Esophagus muscularis mucosa (tissue), 4 donors: ENCODE data around the gene CYTH1. TPM values are rescaled to one million over a fixed set of nuclear protein-coding genes. Genes with fewer than 3 reads are reported as not detected.

Experiments used
- DNase-seq: peaks from one replicate; pipeline ENCODE4 v3.0.0-alpha.2; 2017; ENCODE audit errors: extremely low spot score
- H3K27ac ChIP-seq, 4 donors: fragments of 200-600 bp; sonication (generic); replicated peaks in 1 of 4; 1 replicate in 3 of 4; 2 replicates in 1 of 4; pipeline ENCODE4 v1.5.1; 2016 to 2019; ENCODE audit warnings: mild to moderate bottlenecking in 1 of 4
- H3K27me3 ChIP-seq, 4 donors: fragments of 200-600 bp; sonication (generic); one replicate each; pipeline versions ENCODE4 v1.5.1 to v1.6.0; 2016 to 2019
- H3K36me3 ChIP-seq, 4 donors: fragments of 200-600 bp; sonication (generic); one replicate each; pipeline ENCODE4 v1.5.1; 2016 to 2019
- H3K4me1 ChIP-seq, 4 donors: fragments of 200-600 bp; sonication (generic); one replicate each; pipeline ENCODE4 v1.5.1; 2016 to 2019
- H3K4me3 ChIP-seq, 4 donors: fragments of 200-600 bp; sonication (generic); 1 replicate in 2 of 4; 2 replicates in 2 of 4; pipeline ENCODE4 v1.5.1; 2016 to 2019; ENCODE audit warnings: mild to moderate bottlenecking in 4 of 4, moderate library complexity in 1 of 4
- H3K9me3 ChIP-seq, 4 donors: fragments of 200-600 bp; sonication (generic); 1 replicate in 3 of 4; 2 replicates in 1 of 4; pipeline ENCODE4 v1.5.1; 2016 to 2019
- EP300 ChIP-seq: sonication (generic); formaldehyde crosslinking; IDR thresholded peaks from one replicate; pipeline ENCODE4 v1.6.1; 2017; ENCODE audit warnings: antibody characterized with exemption
- POLR2A ChIP-seq: fragments of 450-650 bp; IDR thresholded peaks from one replicate; pipeline ENCODE4 v1.6.1; 2017; ENCODE audit warnings: antibody characterized with exemption, moderate library complexity, mild to moderate bottlenecking, low read depth
- POLR2AphosphoS5 ChIP-seq, 2 donors: sonication (generic); formaldehyde crosslinking; IDR thresholded peaks; one replicate each; pipeline ENCODE4 v1.6.1; 2017; ENCODE audit warnings: antibody characterized with exemption in 2 of 2
- WGBS: methylation state at CpG from one replicate; pipeline ENCODE4 v1.1.5; 2018; 5-methylcytosine and 5-hydroxymethylcytosine counted together
- intact Hi-C: fragments of 100-400 bp; cut with DNase I; formaldehyde crosslinking; loops from one replicate; pipeline ENCODE4 v1.15.1; 2023
- total RNA-seq, 4 donors: library from RNA; depleted of rRNA; stranded (reverse); fragments of >200 nt; gene quantifications; one replicate each; pipeline versions ENCODE4 v1.1.0 to v1.2.1, GENCODE V29; 2016
- TF ChIP-seq, protein P1 (sequence below), 3 experiments: fragments of 200-600 bp in 2 of 3; fragments of 450-650 bp in 1 of 3; sonication (generic) in 2 of 3; IDR thresholded peaks; one replicate each; pipeline ENCODE4 v1.5.1; 2017 to 2019; ENCODE audit warnings: antibody characterized with exemption in 3 of 3, mild to moderate bottlenecking in 2 of 3, moderate library complexity in 1 of 3

The CYTH1 gene
- total RNA-seq, 4 donors from 2014 or later: 25.7 to 39.4 (median 35.7) TPM

DNA sequence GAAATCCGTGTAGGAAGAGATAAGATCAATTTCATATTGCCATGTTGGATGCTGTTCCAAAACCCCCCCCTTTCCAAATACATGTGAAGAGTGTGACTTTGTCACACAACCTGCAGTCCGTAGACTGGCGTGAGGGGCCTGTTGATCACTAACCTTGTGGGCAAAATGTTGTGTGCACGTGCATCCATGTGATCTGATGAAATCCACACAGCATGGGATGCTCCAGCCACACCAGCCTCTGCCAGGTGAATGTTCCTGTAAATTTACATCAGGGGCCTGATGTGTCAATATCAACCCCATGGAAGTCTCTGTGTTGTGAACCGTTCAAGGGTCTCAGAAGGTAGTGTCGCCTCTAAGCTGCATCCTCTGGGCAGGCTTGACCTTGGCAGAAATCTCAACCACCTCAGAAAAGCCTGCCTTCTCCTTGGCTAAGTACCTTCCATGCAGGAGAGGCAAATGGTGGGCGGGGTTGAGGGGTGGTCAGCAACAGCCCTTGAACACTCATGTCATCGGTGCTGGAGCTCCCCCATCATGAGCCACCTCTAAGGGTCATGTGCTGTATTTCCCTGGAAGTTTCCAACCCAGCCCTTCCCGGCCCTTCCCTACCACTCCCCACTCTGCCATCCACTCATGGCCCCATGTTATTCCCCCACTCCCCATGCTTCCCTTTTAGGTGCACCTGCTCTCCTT, 126.7 kb downstream of the CYTH1 start:
- Histone ChIP-seq H3K4me3 (no peak overlapping the region), H3K36me3 (no peaks in the 10 kb centered on the region), H3K4me1 (no peaks in the 10 kb centered on the region), H3K27me3 (no peaks in the 10 kb centered on the region), H3K9me3 (no peaks in the 10 kb centered on the region), H3K27ac (no peak overlapping the region)
- TF ChIP-seq EP300: no peak
- TF ChIP-seq POLR2A: no peak
- TF ChIP-seq, protein P1, sequence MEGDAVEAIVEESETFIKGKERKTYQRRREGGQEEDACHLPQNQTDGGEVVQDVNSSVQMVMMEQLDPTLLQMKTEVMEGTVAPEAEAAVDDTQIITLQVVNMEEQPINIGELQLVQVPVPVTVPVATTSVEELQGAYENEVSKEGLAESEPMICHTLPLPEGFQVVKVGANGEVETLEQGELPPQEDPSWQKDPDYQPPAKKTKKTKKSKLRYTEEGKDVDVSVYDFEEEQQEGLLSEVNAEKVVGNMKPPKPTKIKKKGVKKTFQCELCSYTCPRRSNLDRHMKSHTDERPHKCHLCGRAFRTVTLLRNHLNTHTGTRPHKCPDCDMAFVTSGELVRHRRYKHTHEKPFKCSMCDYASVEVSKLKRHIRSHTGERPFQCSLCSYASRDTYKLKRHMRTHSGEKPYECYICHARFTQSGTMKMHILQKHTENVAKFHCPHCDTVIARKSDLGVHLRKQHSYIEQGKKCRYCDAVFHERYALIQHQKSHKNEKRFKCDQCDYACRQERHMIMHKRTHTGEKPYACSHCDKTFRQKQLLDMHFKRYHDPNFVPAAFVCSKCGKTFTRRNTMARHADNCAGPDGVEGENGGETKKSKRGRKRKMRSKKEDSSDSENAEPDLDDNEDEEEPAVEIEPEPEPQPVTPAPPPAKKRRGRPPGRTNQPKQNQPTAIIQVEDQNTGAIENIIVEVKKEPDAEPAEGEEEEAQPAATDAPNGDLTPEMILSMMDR (IDR thresholded peaks at IDR 0.05): no peak
- no peak for TF ChIP-seq POLR2AphosphoS5 (IDR thresholded peaks at IDR 0.05)
- intact Hi-C loops: no loop called here
- no peak for DNase-seq
- 98% methylated on average over 9 of the region's 9 CpGs for WGBS

DNA sequence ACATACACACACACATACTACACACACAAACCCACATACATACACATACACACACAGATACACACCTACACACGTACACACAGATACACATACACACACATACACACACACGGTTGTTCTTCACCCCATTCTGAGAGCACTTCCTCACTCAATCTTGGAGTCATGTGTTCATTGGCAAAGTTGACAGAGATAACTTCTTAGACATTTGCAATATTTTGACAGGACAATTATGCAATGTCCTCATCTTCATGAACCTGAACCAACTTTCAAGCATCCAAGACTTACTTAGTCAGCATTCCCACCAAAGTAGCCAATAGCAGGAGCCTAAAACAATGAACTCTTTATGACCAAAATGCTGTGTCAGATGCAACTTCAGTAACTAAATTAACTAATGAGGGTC, 127.7 kb downstream of the CYTH1 start:
- no peak for TF ChIP-seq EP300
- TF ChIP-seq POLR2A: no peak
- TF ChIP-seq, protein P1 (IDR thresholded peaks at IDR 0.05): no peak
- TF ChIP-seq POLR2AphosphoS5 (IDR thresholded peaks at IDR 0.05): no peak
- Histone ChIP-seq H3K27me3 (no peaks in the 10 kb centered on the region), H3K27ac (no peak overlapping the region), H3K4me1 (no peaks in the 10 kb centered on the region), H3K36me3 (no peaks in the 10 kb centered on the region), H3K4me3 (no peak overlapping the region), H3K9me3 (no peaks in the 10 kb centered on the region)
- no peak for DNase-seq
- WGBS: 88% methylated on average over 2 of the region's 2 CpGs
- intact Hi-C loops: no loop called here

DNA sequence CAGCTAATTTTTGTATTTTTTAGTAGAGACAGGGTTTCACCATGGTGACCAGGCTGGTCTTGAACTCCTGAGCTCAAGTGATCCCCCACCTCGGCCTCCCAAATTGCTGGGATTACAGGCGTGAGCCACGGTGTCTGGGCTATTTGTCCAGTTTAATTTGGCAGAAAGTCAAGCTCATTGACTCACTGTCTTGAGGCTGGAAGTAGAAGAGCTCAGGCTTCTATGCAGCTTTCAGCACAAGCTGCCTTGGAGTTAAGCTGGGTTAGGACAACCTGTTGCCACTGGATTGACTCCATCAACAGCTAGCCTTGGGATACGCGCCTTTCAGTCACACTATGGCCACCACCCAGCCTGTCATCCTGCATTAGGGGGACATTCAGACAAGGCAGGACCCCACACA, 128.7 kb downstream of the CYTH1 start:
- Histone ChIP-seq H3K4me1 (no peaks in the 10 kb centered on the region), H3K27me3 (no peaks in the 10 kb centered on the region), H3K27ac (no peak overlapping the region), H3K9me3 (no peaks in the 10 kb centered on the region), H3K36me3 (no peaks in the 10 kb centered on the region), H3K4me3 (no peak overlapping the region)
- no peak for DNase-seq
- no peak for TF ChIP-seq EP300
- TF ChIP-seq POLR2AphosphoS5 (IDR thresholded peaks at IDR 0.05): no peak
- TF ChIP-seq, protein P1 (IDR thresholded peaks at IDR 0.05): no peak
- no peak for TF ChIP-seq POLR2A
- WGBS: 35% methylated on average over 5 of the region's 5 CpGs
- intact Hi-C loops: no loop called here

DNA sequence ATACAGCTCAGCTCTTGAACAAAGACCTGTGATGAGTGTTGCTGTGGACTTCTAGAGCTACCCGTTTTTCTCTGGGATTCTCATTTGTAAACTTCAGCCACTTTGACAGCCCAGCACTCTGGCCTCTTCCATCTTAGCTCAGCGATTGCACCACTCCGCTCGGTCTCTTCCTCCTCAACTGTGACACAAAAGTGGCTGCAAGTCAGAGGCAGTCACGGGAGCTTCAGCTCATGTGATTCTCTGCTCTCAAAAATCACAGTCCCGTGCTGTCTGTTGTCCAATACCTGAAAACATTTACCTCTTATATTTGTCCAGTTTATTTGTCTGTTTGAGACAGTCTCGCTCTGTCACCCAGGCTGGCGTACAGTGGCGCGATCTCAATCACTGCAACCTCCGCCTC, 129.2 kb downstream of the CYTH1 start:
- no peaks in the 10 kb centered on the region for H3K4me1 ChIP-seq
- H3K36me3 ChIP-seq: no peaks in the 10 kb centered on the region
- intact Hi-C loops: no loop called here
- TF ChIP-seq POLR2AphosphoS5 (IDR thresholded peaks at IDR 0.05) (no peak), EP300 (no peak), POLR2A (no peak)
- TF ChIP-seq, protein P1 (IDR thresholded peaks at IDR 0.05): no peak
- WGBS: 88% methylated on average over 11 of the region's 11 CpGs
- no peaks in the 10 kb centered on the region for H3K27me3 ChIP-seq
- DNase-seq: no peak
- no peak overlapping the region for H3K4me3 ChIP-seq
- no peak overlapping the region for H3K27ac ChIP-seq
- no peaks in the 10 kb centered on the region for H3K9me3 ChIP-seq

DNA sequence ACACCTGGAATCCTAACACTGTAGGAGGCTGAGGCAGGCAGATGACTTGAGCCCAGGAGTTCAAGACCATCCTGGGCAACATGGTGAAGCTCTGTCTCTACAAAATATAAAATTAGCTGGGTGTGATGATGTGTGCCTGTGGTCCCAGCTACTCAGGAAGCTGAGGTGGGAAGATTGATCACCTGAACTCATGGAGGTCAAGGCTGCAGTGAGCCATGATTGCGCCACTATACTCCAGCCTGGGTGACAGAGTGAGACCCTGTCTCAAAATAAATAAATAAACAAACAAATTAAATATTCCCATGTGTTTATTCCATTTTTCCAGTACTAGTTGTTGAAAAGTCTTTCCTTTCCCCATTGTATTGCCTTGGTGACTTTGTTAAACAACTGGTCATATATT, 130.0 kb downstream of the CYTH1 start:
- no peak overlapping the region for H3K27ac ChIP-seq
- no peak overlapping the region for H3K4me3 ChIP-seq
- WGBS: 100% methylated on average over 1 of the region's 1 CpG
- H3K27me3 ChIP-seq: no peaks in the 10 kb centered on the region
- intact Hi-C loops: no loop called here
- H3K4me1 ChIP-seq: no peaks in the 10 kb centered on the region
- TF ChIP-seq POLR2AphosphoS5 (IDR thresholded peaks at IDR 0.05): no peak
- no peaks in the 10 kb centered on the region for H3K36me3 ChIP-seq
- no peaks in the 10 kb centered on the region for H3K9me3 ChIP-seq
- DNase-seq: no peak
